GM23338 (cell line): Measurements from ENCODE around the gene MRTFA. TPM values are rescaled to one million over a fixed set of nuclear protein-coding genes. Genes with fewer than 3 reads are reported as not detected.

Experiments
- ATAC-seq: fragments of 200-7000 bp; cut with Tn5 transposase; 3 replicates; pipeline ENCODE4 v1.9.1; 2020
- DNase-seq: peaks from one replicate; pipeline ENCODE4 v3.0.0-alpha.2; 2015; ENCODE audit warnings: low spot score
- H2AFZ ChIP-seq: fragments of 200-600 bp; sonication (generic); 2 replicates; pipeline ENCODE4 v1.8.0; 2016; ENCODE audit warnings: antibody characterized with exemption, mild to moderate bottlenecking, moderate library complexity
- H3F3A ChIP-seq: fragments of 200-600 bp; sonication (generic); replicated peaks from 2 replicates; pipeline ENCODE4 v1.8.0; 2017; ENCODE audit warnings: antibody characterized with exemption, mixed run types, low read depth
- H3K27ac ChIP-seq: fragments of 200-600 bp; sonication (generic); 2 replicates; pipeline ENCODE4 v1.6.1; 2016; ENCODE audit warnings: low read depth
- H3K27me3 ChIP-seq: fragments of 200-600 bp; sonication (generic); 2 replicates; pipeline ENCODE4 v1.8.0; 2016; ENCODE audit warnings: mild to moderate bottlenecking, mixed run types, moderate library complexity; ENCODE audit not compliant: insufficient read depth
- H3K36me3 ChIP-seq: fragments of 200-600 bp; sonication (generic); 2 replicates; pipeline ENCODE4 v1.8.0; 2016; ENCODE audit warnings: mild to moderate bottlenecking; ENCODE audit not compliant: insufficient read depth
- H3K4me1 ChIP-seq: fragments of 200-600 bp; sonication (generic); 2 replicates; pipeline ENCODE4 v1.8.0; 2016; ENCODE audit warnings: mild to moderate bottlenecking, moderate library complexity; ENCODE audit not compliant: insufficient read depth
- H3K4me2 ChIP-seq: fragments of 200-600 bp; sonication (generic); 2 replicates; pipeline ENCODE4 v1.7.1; 2017; ENCODE audit warnings: mixed run types
- H3K4me3 ChIP-seq: fragments of 200-600 bp; sonication (generic); 2 replicates; pipeline ENCODE4 v1.6.1; 2016; ENCODE audit warnings: mixed run types
- H3K79me2 ChIP-seq: fragments of 200-600 bp; sonication (generic); replicated peaks from 2 replicates; pipeline ENCODE4 v1.8.0; 2017; ENCODE audit warnings: mild to moderate bottlenecking; ENCODE audit not compliant: insufficient read depth
- H3K9me2 ChIP-seq: fragments of 200-600 bp; sonication (generic); 2 replicates; pipeline ENCODE4 v1.8.0; 2017; ENCODE audit not compliant: insufficient read depth
- H4K20me1 ChIP-seq: fragments of 200-600 bp; sonication (generic); replicated peaks from 2 replicates; pipeline ENCODE4 v1.8.0; 2017; ENCODE audit warnings: mild to moderate bottlenecking; ENCODE audit not compliant: insufficient read depth
- H3K27ac Mint-ChIP-seq: 2 replicates; pipeline ENCODE4 v1.8.0; 2020; ENCODE audit warnings: inconsistent platforms, mild to moderate bottlenecking, moderate library complexity, mixed read lengths
- H3K27me3 Mint-ChIP-seq: 3 replicates; pipeline ENCODE4 v1.8.0; 2022; ENCODE audit warnings: low read depth, mild to moderate bottlenecking, moderate library complexity, mixed read lengths, inconsistent platforms; ENCODE audit not compliant: insufficient read depth, poor library complexity
- H3K36me3 Mint-ChIP-seq: 3 replicates; pipeline ENCODE4 v1.8.0; 2021; ENCODE audit warnings: low read depth, mild to moderate bottlenecking, inconsistent platforms, moderate library complexity, mixed read lengths
- H3K4me1 Mint-ChIP-seq: 3 replicates; pipeline ENCODE4 v1.8.0; 2020; ENCODE audit warnings: mild to moderate bottlenecking, inconsistent platforms, mixed read lengths
- H3K4me3 Mint-ChIP-seq: 3 replicates; pipeline ENCODE4 v1.8.0; 2021; ENCODE audit warnings: moderate library complexity, mild to moderate bottlenecking, inconsistent platforms, mixed read lengths
- H3K9me3 Mint-ChIP-seq: 3 replicates; pipeline ENCODE4 v1.8.0; 2020; ENCODE audit warnings: moderate library complexity, mild to moderate bottlenecking, inconsistent platforms, mixed read lengths
- CREB1 ChIP-seq: fragments of 250-450 bp; sonication (Bioruptor Pico); IDR thresholded peaks from 2 replicates; pipeline ENCODE4 v1.5.0; 2020; ENCODE audit warnings: low read depth, mild to moderate bottlenecking, moderate library complexity
- EZH2phosphoT487 ChIP-seq: fragments of 200-600 bp; sonication (generic); IDR thresholded peaks from one replicate; pipeline ENCODE4 v1.8.1; 2018; ENCODE audit warnings: antibody characterized with exemption; ENCODE audit not compliant: unreplicated experiment
- JUNB ChIP-seq: IDR thresholded peaks from one replicate; pipeline ENCODE4 v1.6.1; 2016; ENCODE audit warnings: antibody characterized with exemption; ENCODE audit not compliant: unreplicated experiment
- STAT1 ChIP-seq: IDR thresholded peaks from one replicate; pipeline ENCODE4 v1.6.1; 2016; ENCODE audit warnings: antibody characterized with exemption; ENCODE audit not compliant: unreplicated experiment
- ZNF462 ChIP-seq: fragments of 250-450 bp; sonication (Bioruptor Pico); IDR thresholded peaks from 2 replicates; pipeline ENCODE4 v1.5.0; 2020; ENCODE audit warnings: mild to moderate bottlenecking, moderate library complexity
- polyA plus RNA-seq: library from polyadenylated mRNA; unstranded; fragments of >200 nt; fragmentation: Nextera tagmentation; extraction: Ambion mirVana; gene quantifications from 2 replicates; pipeline ENCODE4 v1.2.1, GENCODE V29; 2016
- total RNA-seq: library from RNA; depleted of rRNA; stranded (reverse); fragments of >200 nt; shearing (Covaris generic); gene quantifications from 2 replicates; pipeline ENCODE4 v1.2.3, GENCODE V29; 2014

MRTFA gene
- total and polyA plus RNA-seq, 2 experiments from 2014 or later = 18.1 to 92.4 TPM

GRCh38 chr22:40511604-40512003, 124.9 kb downstream of the MRTFA start (continued):
- no peak for TF ChIP-seq STAT1

- H3K79me2 ChIP-seq = peaks cover 12% of the 10 kb centered on the region; the same call in 1 of the 2 replicates
Observed at GRCh38 chr22:40510631-40511364, 125.7 kb downstream of the MRTFA start.

More at GRCh38 chr22:40510631-40511364, 125.7 kb downstream of the MRTFA start:
- H3K4me3 Mint-ChIP-seq = no peak overlapping the region
- Histone ChIP-seq H2AFZ (no peak overlapping the region), H3K4me2 (no peak overlapping the region), H3K36me3 (no peaks in the 10 kb centered on the region), H3F3A (no peaks in the 10 kb centered on the region), H3K4me1 (peaks cover 7% of the 10 kb centered on the region; the same call in 1 of the 2 replicates), H3K27ac (no peak overlapping the region; the same call in 1 of the 2 replicates), H3K4me3 (no peak overlapping the region), H3K9me2 (no peaks in the 10 kb centered on the region), H4K20me1 (peaks cover 12% of the 10 kb centered on the region), H3K27me3 (no peaks in the 10 kb centered on the region)
- peaks cover 16% of the 10 kb centered on the region; the same call in 2 of the 3 replicates for H3K4me1 Mint-ChIP-seq
- no peak overlapping the region for H3K27ac Mint-ChIP-seq
- DNase-seq (no peak), ATAC-seq (peak; percentile 34; the same call in 2 of the 3 replicates)
- no peak for TF ChIP-seq CREB1 (CRISPR knock-in tag)
- no peak for TF ChIP-seq EZH2phosphoT487
- no peak for TF ChIP-seq ZNF462 (CRISPR knock-in tag)
- TF ChIP-seq JUNB = no peak
- no peaks in the 10 kb centered on the region for H3K36me3 Mint-ChIP-seq
- H3K27me3 Mint-ChIP-seq = no peaks in the 10 kb centered on the region
- H3K9me3 Mint-ChIP-seq = no peaks in the 10 kb centered on the region
